Neutrophil (primary cell): ENCODE data around the gene PCNX3.

Source experiments
- H3K27ac ChIP-seq: fragments of 200-600 bp; sonication (generic); 2 replicates; pipeline ENCODE4 v1.5.1; 2016; ENCODE audit warnings: mild to moderate bottlenecking, moderate library complexity
- H3K27me3 ChIP-seq: fragments of 200-600 bp; sonication (generic); 2 replicates; pipeline ENCODE4 v1.6.0; 2016; ENCODE audit warnings: mild to moderate bottlenecking
- H3K36me3 ChIP-seq: fragments of 200-600 bp; sonication (generic); 2 replicates; pipeline ENCODE4 v1.5.1; 2017
- H3K4me1 ChIP-seq, 2 experiments: fragments of 200-600 bp in 1 of 2; sonication (generic) in 1 of 2; 1 replicate in 1 of 2; 2 replicates in 1 of 2; pipeline versions ENCODE4 v1.5.1 to v1.6.1; 2013 to 2016; ENCODE audit warnings: low read depth in 1 of 2, low read length in 1 of 2, mild to moderate bottlenecking in 1 of 2, moderate library complexity in 1 of 2; ENCODE audit not compliant: control insufficient read depth in 1 of 2, insufficient read depth in 1 of 2
- H3K4me3 ChIP-seq, 2 experiments: fragments of 200-600 bp in 1 of 2; sonication (generic) in 1 of 2; 1 replicate in 1 of 2; 2 replicates in 1 of 2; pipeline ENCODE4 v1.5.1; 2013 to 2016; ENCODE audit warnings: low read depth in 1 of 2, low read length in 1 of 2, mild to moderate bottlenecking in 1 of 2, moderate library complexity in 1 of 2
- H3K9me3 ChIP-seq: fragments of 200-600 bp; sonication (generic); 2 replicates; pipeline ENCODE4 v1.5.1; 2016
- TF ChIP-seq, protein P1 (sequence below): fragments of 200-600 bp; sonication (generic); IDR thresholded peaks from 2 replicates; pipeline ENCODE4 v1.5.1; 2016; ENCODE audit warnings: antibody characterized with exemption

The PCNX3 gene

DNA sequence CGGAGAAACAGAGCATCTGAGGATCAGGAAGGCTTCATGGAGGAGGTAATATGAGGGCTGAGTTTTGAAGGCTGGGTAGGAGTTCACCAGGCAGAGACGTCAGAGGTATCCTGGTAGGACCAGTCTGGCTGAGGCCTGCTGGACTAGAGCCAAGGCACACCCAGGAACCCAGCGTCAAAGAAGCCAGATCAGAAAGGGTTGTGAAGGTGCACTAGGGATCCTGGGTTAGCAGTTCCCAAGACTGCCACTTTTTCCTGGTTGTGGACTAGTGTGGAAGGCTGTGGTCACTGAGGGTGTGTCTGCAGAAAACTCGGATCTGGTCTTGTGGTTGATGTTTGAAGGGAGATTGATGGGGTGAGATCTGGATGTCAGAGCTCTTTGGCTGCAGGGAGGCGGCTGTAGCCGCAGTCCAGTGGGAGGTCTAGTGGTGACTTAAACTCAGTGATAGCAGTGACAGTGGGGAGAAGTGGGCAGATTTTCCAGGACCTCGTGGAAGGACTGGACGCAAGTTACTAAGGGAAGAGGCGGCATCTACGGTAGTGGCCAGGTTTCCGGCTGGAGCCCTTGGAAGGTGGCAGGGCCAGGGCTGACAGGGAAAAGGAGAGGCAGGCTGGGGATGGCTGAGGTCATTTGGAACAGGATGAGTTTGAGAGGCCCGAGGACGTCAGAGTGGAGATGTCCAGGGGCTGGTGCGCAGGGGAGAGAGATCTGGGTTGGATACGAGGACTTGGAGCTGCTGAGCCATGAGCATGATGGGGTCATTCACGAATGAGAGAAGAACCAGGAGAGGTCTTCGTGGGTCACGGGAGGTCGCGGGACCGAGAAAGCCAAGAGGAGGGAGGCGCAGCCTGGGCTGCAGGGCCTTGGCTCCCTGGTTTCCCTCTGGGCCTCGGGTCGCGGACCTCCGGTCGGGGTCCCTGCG lies 36.3 kb downstream of the PCNX3 start:
- TF ChIP-seq, protein P1, sequence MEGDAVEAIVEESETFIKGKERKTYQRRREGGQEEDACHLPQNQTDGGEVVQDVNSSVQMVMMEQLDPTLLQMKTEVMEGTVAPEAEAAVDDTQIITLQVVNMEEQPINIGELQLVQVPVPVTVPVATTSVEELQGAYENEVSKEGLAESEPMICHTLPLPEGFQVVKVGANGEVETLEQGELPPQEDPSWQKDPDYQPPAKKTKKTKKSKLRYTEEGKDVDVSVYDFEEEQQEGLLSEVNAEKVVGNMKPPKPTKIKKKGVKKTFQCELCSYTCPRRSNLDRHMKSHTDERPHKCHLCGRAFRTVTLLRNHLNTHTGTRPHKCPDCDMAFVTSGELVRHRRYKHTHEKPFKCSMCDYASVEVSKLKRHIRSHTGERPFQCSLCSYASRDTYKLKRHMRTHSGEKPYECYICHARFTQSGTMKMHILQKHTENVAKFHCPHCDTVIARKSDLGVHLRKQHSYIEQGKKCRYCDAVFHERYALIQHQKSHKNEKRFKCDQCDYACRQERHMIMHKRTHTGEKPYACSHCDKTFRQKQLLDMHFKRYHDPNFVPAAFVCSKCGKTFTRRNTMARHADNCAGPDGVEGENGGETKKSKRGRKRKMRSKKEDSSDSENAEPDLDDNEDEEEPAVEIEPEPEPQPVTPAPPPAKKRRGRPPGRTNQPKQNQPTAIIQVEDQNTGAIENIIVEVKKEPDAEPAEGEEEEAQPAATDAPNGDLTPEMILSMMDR: no peak
- Histone ChIP-seq H3K27me3 (no peaks in the 10 kb centered on the region), H3K27ac (peak overlapping the region; percentile 98), H3K4me1 (peaks cover 37 to 43% of the 10 kb centered on the region in 2 experiments), H3K36me3 (peaks cover 79% of the 10 kb centered on the region), H3K9me3 (no peaks in the 10 kb centered on the region), H3K4me3 (peak overlapping the region; percentile 70 to 84)

GRCh38 chr11:65652511-65653228 lies 37.1 kb downstream of the PCNX3 start:
- no peaks in the 10 kb centered on the region for H3K9me3 ChIP-seq
- peaks cover 79% of the 10 kb centered on the region for H3K36me3 ChIP-seq
- no peaks in the 10 kb centered on the region for H3K27me3 ChIP-seq
- peak overlapping the region; percentile 98 for H3K27ac ChIP-seq
- TF ChIP-seq, protein P1: peak; percentile 33
- H3K4me1 ChIP-seq: peaks cover 37 to 43% of the 10 kb centered on the region in 2 experiments
- peak overlapping the region; percentile 70 to 84 for H3K4me3 ChIP-seq

GRCh38 chr11:65653229-65654225 lies 38.0 kb downstream of the PCNX3 start:
- Histone ChIP-seq H3K36me3 (peaks cover 79% of the 10 kb centered on the region), H3K9me3 (no peaks in the 10 kb centered on the region), H3K4me3 (peak overlapping the region; percentile 70 to 84), H3K27ac (peak overlapping the region; percentile 98), H3K4me1 (peaks cover 37 to 43% of the 10 kb centered on the region in 2 experiments), H3K27me3 (no peaks in the 10 kb centered on the region)
- TF ChIP-seq, protein P1: no peak

- Histone ChIP-seq H3K4me1 (peaks cover 37 to 43% of the 10 kb centered on the region in 2 experiments), H3K27ac (peak overlapping the region; percentile 98), H3K27me3 (no peaks in the 10 kb centered on the region), H3K4me3 (peak overlapping the region in 1 of 2 experiments; percentile 84), H3K36me3 (peaks cover 79% of the 10 kb centered on the region), H3K9me3 (no peaks in the 10 kb centered on the region)
- TF ChIP-seq, protein P1: no peak
Measured at GRCh38 chr11:65654375-65655349, 39.1 kb downstream of the PCNX3 start.
